NCI-H1417 (cell line): ENCODE results near the gene NAMPT.

Source experiments
- DNase-seq, 3 experiments: peaks; one replicate each; lab custom pipeline; 2025; lab: John Stamatoyannopoulos, UW

The NAMPT gene

GRCh38 chr7:106273009-106273668 lies 11.6 kb downstream of the NAMPT start:
- DNase-seq = no peak

GRCh38 chr7:106270122-106270977 lies 14.4 kb downstream of the NAMPT start:
- no peak for DNase-seq

GRCh38 chr7:106269254-106269961 lies 15.4 kb downstream of the NAMPT start:
- no peak for DNase-seq

GRCh38 chr7:106265133-106265532 lies 19.6 kb downstream of the NAMPT start:
- no peak for DNase-seq

GRCh38 chr7:106262221-106262881 lies 22.4 kb downstream of the NAMPT start:
- no peak for DNase-seq

GRCh38 chr7:106260136-106260561 lies 24.6 kb downstream of the NAMPT start:
- DNase-seq = no peak

GRCh38 chr7:106258789-106259188 lies 26.0 kb downstream of the NAMPT start:
- DNase-seq = no peak

GRCh38 chr7:106257752-106258151 lies 27.0 kb downstream of the NAMPT start:
- peak; percentile 8 to 37 (median 14) for DNase-seq

GRCh38 chr7:106256144-106256543 lies 28.6 kb downstream of the NAMPT start:
- no peak for DNase-seq

- no peak for DNase-seq
Observed at GRCh38 chr7:106255246-106255645, 29.5 kb downstream of the NAMPT start.

- no peak for DNase-seq
Observed at GRCh38 chr7:106254525-106255116, 30.2 kb downstream of the NAMPT start.

GRCh38 chr7:106252568-106252967 lies 32.2 kb downstream of the NAMPT start:
- no peak for DNase-seq

GRCh38 chr7:106249488-106249887 lies 35.3 kb downstream of the NAMPT start:
- DNase-seq = no peak

- peak in 1 of 3 experiments; percentile 21 for DNase-seq
Observed at GRCh38 chr7:106248600-106248999, 36.2 kb downstream of the NAMPT start.

- DNase-seq = no peak
Observed at GRCh38 chr7:106247841-106248240, 36.9 kb downstream of the NAMPT start.

- no peak for DNase-seq
Observed at GRCh38 chr7:106246902-106247711, 37.7 kb downstream of the NAMPT start.

GRCh38 chr7:106243893-106244292 lies 40.9 kb downstream of the NAMPT start:
- DNase-seq = no peak

GRCh38 chr7:106239406-106239805 lies 45.4 kb downstream of the NAMPT start:
- DNase-seq = no peak

- DNase-seq = no peak
Observed at GRCh38 chr7:106238830-106239229, 46.0 kb downstream of the NAMPT start.

GRCh38 chr7:106236065-106236464 lies 48.7 kb downstream of the NAMPT start:
- no peak for DNase-seq

GRCh38 chr7:106234425-106234824 lies 50.4 kb downstream of the NAMPT start:
- no peak for DNase-seq
